LNCaP clone FGC (cell line): ENCODE measurements around the gene IMMP2L.

Experiments used
- DNase-seq: peaks from one replicate; pipeline ENCODE4 v3.0.0-alpha.2; 2011; ENCODE audit warnings: low read depth
- H3K4me3 ChIP-seq: 2 replicates; pipeline ENCODE4 v1.5.1; 2011; ENCODE audit warnings: mild to moderate bottlenecking, low read depth, low read length, control low read depth
- TF ChIP-seq, protein P1 (sequence below): IDR thresholded peaks from 2 replicates; pipeline ENCODE4 v1.5.1; 2012; ENCODE audit warnings: mild to moderate bottlenecking; ENCODE audit not compliant: control insufficient read depth, insufficient read depth; ENCODE audit errors: extremely low read depth

IMMP2L gene

DNA sequence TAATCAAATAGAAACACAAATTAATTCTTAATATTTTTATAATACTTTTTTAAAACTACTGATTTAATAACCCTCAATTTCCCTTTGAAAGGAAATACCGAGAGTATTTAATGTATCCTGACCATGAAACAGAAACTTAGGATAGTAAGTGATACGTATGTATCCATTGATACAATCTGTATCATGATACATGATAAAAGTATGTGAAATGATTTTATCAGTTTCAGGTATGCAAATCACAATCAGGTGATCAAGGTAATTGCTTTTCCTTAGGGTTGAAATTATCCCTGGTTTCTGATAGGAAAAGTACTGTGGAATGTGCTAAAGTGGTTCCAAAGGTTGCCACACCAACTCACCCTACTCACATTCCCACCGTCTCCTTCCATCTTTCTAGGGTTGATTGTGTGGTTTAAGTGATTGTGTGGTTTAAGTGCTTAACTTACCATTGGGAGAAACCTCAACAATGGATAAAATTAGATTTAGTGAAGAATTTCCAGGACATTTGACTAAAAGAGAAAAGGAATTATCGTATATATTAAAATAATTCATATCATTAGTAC is 333.0 kb downstream of the IMMP2L start:
- no peak for DNase-seq
- H3K4me3 ChIP-seq: no peak overlapping the region
- TF ChIP-seq, protein P1, sequence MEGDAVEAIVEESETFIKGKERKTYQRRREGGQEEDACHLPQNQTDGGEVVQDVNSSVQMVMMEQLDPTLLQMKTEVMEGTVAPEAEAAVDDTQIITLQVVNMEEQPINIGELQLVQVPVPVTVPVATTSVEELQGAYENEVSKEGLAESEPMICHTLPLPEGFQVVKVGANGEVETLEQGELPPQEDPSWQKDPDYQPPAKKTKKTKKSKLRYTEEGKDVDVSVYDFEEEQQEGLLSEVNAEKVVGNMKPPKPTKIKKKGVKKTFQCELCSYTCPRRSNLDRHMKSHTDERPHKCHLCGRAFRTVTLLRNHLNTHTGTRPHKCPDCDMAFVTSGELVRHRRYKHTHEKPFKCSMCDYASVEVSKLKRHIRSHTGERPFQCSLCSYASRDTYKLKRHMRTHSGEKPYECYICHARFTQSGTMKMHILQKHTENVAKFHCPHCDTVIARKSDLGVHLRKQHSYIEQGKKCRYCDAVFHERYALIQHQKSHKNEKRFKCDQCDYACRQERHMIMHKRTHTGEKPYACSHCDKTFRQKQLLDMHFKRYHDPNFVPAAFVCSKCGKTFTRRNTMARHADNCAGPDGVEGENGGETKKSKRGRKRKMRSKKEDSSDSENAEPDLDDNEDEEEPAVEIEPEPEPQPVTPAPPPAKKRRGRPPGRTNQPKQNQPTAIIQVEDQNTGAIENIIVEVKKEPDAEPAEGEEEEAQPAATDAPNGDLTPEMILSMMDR: no peak

DNA sequence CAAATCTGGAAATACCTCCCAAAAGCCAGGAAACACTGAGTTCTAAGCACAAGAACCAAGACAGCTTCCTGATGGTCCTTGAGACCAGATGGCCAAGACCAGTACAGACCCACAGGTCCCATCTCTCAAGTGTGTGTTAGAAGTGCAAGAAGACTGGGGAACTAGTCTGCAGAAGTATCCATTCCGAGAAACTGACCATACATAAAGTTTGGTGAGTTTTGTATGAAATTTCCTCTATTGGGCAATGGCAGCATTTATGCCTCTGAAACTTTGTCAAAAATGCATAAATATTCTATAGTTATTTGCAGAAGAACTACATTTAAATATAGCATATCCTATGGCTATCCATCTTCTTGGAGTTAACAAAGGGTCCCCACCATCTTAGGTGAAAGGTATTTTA is 333.9 kb downstream of the IMMP2L start:
- H3K4me3 ChIP-seq: no peak overlapping the region
- DNase-seq: no peak
- TF ChIP-seq, protein P1: no peak

DNA sequence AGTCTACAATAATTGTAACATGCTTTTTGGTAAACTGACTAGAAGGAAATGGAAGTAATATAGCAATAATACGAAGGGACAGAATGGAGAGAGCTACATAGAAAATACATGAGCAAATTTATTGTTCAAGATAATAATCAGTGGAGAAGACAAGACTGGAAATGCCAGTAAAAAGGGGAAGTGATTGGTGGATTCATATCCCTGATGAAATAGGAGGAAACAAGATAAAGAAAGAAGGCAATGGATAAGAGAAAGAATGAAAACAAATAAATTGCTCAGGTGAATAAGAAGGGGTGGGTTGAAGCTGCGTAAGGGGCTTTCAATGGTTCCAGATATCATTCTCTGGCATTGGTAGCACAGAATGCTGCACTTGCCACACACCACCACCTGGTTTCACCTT is 335.5 kb downstream of the IMMP2L start:
- DNase-seq: no peak
- no peak overlapping the region for H3K4me3 ChIP-seq
- TF ChIP-seq, protein P1: no peak

DNA sequence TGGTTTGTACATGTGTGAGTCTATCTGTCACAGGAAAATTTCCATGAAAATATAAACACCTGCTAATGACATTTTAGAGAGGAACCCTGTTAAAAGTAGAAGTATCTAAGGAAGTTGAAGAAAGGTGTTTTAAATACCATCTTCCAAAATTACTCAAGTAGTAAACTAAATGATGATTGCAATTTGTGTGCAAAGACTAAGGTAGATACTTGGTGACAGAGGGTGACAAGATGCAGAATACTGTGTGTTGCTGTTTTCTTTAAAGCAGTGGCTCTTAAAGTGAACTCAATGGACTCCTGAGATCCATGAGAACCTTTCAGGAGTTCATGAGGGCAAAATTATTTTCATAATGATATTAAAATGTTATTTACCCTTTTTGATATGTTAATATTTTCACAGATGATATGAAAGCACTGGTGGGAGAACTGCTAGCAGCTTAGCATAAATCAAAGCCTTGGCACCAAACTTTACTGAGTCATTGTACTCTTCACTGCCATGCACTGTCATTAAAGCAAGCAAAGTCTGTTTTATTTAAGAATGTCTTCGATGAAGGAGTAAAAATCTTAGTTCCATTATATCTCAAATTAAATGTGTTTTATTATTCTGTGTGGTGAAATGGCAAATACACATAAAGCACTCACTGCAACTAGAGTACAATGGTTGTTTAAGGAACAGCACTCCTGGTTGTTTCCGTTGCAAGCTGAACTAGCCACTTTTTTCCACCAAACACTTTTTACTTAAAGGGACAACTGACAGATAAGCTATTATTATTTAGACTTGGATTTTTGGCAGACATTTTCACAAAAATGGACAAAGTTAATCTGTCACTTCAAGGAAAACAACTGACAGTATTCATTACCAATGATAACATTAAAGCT is 337.7 kb downstream of the IMMP2L start:
- no peak for DNase-seq
- TF ChIP-seq, protein P1: no peak

DNA sequence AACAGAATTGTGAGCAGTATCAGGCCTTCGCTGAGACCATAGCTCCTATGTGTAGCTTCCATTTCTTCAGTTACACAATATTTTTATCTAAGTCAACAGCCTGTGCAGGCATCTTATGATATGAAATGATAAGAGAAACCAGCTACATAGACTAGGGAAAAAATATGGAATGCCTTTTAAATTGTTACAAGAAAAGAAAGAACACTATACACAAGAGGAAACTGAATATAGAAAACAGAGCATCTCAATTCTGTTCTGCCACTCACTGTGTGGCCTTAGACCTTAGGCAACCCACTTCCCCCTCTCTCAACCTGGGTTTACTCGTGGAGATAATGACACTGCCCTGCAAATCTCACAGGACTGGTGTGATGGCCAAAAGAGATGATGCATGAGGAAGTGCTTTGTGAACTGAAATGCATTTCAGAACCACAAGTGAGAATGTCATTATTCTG is 338.5 kb downstream of the IMMP2L start:
- no peak for DNase-seq
- H3K4me3 ChIP-seq: no peak overlapping the region
- TF ChIP-seq, protein P1: no peak

More for the DNA sequence above, 337.7 kb downstream of the IMMP2L start:
- no peak overlapping the region for H3K4me3 ChIP-seq

DNA sequence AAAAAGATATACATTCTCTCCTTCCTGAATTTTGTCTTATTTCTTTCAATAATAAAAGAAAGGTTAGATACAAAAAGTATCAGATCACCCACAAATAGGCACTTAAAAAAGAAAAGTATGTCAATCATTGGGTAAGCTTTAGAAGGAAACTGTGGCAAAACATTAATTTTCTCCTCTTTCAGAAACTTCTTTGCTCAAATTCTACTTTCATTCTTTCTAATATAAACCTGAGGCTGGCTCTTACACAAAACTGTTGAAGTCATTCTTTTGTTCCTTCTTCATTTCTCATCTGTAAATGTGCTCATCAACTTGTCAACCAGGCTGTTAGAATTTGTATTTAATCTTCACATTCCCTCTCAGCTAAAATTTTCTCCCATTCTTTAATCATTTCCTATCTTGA is 346.7 kb downstream of the IMMP2L start:
- TF ChIP-seq, protein P1: no peak
- DNase-seq: no peak
- no peak overlapping the region for H3K4me3 ChIP-seq
